Measurements from ENCODE around the gene KIF7.

DNA sequence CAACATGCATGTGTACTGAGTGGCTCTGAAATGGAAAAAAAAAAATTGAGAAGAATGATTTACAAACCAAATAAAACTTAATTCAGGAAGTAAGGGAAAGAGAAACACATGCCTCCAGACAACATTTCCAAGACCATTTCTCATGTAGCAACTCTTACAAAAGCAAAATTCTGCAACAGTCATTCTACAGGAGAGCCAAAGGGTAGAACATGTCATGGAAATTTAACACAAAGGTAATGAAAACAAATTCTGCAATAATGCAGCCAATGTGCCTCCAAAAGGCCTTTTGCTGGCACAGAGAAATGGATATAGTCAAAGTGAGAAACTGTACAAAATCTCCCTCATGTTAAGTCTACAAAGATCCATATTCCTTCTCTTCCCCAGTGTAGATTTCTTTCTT, 31.3 kb upstream of the KIF7 start:
- TF ChIP-seq EZH2phosphoT487 (IDR thresholded peaks at IDR 0.05) (no peak), EZH2 (IDR thresholded peaks at IDR 0.05) (no peak)
- TF ChIP-seq, protein P1, sequence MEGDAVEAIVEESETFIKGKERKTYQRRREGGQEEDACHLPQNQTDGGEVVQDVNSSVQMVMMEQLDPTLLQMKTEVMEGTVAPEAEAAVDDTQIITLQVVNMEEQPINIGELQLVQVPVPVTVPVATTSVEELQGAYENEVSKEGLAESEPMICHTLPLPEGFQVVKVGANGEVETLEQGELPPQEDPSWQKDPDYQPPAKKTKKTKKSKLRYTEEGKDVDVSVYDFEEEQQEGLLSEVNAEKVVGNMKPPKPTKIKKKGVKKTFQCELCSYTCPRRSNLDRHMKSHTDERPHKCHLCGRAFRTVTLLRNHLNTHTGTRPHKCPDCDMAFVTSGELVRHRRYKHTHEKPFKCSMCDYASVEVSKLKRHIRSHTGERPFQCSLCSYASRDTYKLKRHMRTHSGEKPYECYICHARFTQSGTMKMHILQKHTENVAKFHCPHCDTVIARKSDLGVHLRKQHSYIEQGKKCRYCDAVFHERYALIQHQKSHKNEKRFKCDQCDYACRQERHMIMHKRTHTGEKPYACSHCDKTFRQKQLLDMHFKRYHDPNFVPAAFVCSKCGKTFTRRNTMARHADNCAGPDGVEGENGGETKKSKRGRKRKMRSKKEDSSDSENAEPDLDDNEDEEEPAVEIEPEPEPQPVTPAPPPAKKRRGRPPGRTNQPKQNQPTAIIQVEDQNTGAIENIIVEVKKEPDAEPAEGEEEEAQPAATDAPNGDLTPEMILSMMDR (IDR thresholded peaks at IDR 0.05) = no peak
